RPMI8226 (cell line): Measurements from ENCODE around the gene SORCS3.

ENCODE experiments used
- DNase-seq: peaks from one replicate; pipeline ENCODE4 v3.0.0-alpha.2; 2015

Gene SORCS3

DNA sequence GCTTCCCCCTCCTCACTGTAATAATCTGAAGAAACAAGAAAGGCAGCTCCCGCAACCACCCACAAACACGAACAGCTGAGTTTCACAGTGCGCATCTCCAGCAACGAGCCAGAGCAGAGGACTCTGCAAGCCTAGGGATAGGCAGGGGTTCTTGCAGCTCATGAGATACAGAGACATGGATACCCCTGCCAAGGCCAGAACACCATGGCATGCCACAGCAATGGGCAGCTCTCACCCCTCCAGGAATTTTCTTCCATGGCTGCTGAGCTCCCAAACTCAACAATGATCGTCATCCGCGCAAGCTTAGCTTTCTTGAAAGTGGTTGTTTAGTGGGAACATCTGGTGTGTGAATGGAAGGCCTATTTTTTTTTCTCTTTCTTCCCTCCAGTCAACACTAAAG, 637.3 kb downstream of the SORCS3 start:
- DNase-seq, result no peak

DNA sequence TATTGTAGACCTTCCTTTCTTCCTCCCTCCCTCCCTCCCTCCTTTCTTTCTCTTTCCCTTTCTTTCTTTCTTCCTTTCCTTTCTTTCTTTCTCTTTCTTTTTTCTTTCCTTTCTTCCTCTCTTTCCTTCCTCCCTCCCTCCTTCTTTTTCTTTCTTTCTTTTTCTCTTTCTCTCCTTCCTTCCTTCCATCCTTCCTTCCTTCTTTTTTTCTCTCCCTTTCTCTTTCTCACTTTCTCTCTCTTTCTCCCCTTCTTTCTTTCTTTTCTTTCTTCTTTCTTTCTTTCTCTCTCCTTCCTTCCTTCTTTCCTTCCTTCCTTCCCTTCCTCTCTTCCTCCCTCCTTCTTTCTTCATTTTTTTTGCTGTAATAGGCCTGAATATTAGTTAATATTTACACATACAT, 638.0 kb downstream of the SORCS3 start:
- no peak for DNase-seq

DNA sequence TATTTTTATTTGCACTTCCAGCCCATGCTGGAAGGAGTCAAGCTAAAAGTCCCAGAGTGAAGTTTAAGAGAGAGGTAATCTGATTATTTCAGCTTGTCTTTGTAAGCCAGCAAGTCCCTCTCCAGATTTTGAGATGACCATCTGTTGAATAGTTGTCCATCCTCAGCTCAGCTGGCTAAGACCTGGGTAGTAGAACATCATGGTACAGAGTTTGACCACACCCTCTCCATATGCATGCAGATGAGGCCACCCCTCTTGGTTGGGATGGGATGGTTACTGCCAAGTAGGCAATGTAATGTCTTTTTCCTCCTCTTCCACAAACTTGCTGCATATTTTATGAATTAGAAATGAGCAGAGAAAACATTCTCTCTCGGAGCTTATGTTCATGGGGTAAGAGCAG, 639.8 kb downstream of the SORCS3 start:
- no peak for DNase-seq

DNA sequence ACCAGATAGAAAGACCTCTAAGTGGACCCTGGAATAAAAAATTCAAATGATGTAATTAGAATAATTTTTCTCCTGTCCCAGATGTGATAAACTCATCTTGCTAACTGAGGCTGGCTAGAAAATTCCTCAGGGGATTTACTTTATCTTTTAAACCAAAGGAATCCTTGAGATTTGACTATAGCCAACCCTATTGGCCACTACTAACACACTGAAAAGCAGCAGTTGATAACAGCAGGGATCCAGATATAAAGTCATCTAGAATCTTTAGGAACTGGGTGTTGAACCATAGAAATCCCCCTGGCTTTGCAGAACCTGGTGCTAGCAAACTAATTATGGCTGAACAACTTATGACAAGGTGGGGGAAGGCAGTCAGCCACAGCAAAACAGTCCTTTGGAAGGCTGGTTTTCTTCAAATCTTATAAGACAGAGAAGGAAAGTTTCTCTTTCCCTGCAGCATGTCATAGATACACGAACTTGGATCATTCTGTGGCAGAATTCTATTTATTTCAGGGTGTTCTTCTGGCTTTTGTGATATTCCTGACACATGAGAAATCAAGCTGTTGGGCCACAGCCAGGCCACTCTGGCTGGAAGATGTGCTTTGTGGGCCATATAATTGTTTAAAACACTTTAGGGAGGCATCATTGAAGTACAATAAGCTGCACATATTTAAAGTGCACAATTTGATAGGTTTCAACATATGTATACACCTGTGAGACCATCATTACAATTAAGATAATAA, 643.6 kb downstream of the SORCS3 start:
- DNase-seq, result no peak

DNA sequence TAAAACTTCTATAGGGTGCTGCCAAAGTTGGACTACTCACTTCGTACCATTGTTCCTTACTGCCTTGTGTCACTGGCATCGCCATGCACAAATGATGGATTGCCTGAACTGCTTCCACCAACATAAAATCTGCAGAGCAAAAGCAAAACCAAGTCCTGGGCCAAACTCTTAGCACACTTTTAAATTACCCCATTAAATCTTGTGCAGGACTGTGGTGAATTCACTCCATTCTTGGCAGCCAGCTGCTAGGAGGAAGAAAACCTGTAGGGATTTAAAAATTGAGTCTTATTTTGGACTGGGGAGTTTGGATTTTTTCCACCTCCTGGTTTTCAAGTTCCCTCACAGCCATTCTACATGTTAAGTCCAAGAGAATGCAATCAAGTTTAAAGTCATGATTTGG, 646.9 kb downstream of the SORCS3 start:
- no peak for DNase-seq

DNA sequence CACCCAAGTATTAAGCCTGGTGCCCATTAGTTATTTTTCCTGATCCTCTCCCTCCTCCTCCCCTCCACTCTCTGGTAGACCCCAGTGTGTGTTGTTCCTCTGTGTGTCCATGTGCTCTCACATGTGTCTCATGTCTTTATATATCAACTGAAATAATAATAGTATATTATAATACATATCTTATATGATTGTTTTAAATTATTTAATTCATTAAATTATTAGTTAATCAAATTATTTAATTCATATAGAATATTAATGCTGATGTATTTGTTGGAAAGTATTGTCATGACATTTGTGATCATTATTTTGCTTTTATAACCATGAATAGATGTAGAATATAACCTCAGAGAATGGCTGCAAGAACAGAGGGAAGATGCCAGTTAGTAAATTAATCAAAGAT, 647.5 kb downstream of the SORCS3 start:
- no peak for DNase-seq

DNA sequence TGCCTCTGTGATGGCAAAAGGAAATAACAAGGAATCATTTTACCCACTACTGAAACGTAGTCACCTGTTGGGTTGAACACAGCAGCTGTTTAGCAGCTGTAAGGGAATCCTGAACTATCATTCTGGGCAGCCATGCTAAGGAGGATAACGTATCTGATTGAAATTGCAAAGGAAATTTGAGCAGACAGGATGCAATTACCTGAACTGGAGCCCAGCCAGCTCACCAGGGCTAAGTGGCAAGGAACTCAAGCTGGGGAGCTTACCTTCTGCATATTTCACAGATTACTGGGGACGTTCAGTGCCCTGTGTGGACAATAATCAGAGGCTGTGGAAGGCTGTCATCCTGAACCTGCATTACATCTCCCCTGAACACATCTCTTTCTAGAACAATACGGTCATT, 650.5 kb downstream of the SORCS3 start:
- no peak for DNase-seq

DNA sequence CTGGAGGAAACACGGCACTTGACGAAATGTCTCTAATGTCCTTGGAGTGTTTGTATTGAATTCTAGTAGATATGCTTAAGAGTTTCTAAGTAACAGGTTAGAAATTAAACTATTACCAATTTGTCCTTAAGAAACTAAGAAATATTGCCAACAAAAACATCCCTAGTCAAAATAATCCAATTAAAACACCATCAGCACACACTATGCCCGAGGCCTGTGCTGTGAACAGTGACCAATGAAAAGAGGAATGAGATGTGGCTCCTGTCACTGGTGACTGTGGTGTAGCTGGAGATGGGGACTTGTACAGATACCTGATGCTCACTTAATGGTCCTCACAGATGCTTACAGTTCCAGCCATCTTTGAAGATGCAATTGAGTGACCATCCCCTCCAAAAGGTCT, 651.1 kb downstream of the SORCS3 start:
- no peak for DNase-seq
